Lower lobe of right lung (tissue), 2 donors: ENCODE data around the gene BCAN. TPM values are rescaled to one million over a fixed set of nuclear protein-coding genes. Genes with fewer than 3 reads are reported as not detected.

Experiments
- ATAC-seq, 2 donors: fragments of 200-7000 bp; cut with Tn5 transposase; one replicate each; pipeline ENCODE4 v1.9.1; 2020 to 2022; ENCODE audit warnings: mild to moderate bottlenecking in 2 of 2, moderate library complexity in 2 of 2
- DNase-seq: peaks from one replicate; pipeline ENCODE4 v3.0.0-alpha.2; 2020
- H3K27ac ChIP-seq: fragments of 200-600 bp; one replicate; pipeline ENCODE4 v1.8.0; 2022
- H3K27me3 ChIP-seq: fragments of 200-600 bp; one replicate; pipeline ENCODE4 v1.8.0; 2022; ENCODE audit warnings: low read depth
- H3K36me3 ChIP-seq: fragments of 200-600 bp; one replicate; pipeline ENCODE4 v1.8.0; 2022; ENCODE audit warnings: mild to moderate bottlenecking
- H3K4me1 ChIP-seq: fragments of 200-600 bp; one replicate; pipeline ENCODE4 v1.8.0; 2022
- H3K4me3 ChIP-seq: fragments of 200-600 bp; one replicate; pipeline ENCODE4 v1.8.0; 2022; ENCODE audit warnings: mild to moderate bottlenecking
- H3K9me3 ChIP-seq: fragments of 200-600 bp; one replicate; pipeline ENCODE4 v1.8.0; 2022
- CTCF ChIP-seq: fragments of 200-600 bp; IDR thresholded peaks from one replicate; pipeline ENCODE4 v1.8.0; 2022; ENCODE audit warnings: antibody characterized with exemption, mild to moderate bottlenecking
- intact Hi-C: fragments of 100-400 bp; cut with DNase I; formaldehyde crosslinking; loops from one replicate; pipeline ENCODE4 v1.11.0; 2022
- total RNA-seq: library from RNA; stranded (reverse); fragmentation: NEBNext Ultra II Directional; extraction: Animal tissue kit (Norgen Biotek cat#: 25700); gene quantifications from one replicate; pipeline ENCODE4 v1.2.1, GENCODE V29; 2021
- donor health status: DM: no; HTN: yes; CAD: no; lungs with severe emphysema.

Gene BCAN
- total RNA-seq, 1 donor from 2014 or later = not detected

DNA sequence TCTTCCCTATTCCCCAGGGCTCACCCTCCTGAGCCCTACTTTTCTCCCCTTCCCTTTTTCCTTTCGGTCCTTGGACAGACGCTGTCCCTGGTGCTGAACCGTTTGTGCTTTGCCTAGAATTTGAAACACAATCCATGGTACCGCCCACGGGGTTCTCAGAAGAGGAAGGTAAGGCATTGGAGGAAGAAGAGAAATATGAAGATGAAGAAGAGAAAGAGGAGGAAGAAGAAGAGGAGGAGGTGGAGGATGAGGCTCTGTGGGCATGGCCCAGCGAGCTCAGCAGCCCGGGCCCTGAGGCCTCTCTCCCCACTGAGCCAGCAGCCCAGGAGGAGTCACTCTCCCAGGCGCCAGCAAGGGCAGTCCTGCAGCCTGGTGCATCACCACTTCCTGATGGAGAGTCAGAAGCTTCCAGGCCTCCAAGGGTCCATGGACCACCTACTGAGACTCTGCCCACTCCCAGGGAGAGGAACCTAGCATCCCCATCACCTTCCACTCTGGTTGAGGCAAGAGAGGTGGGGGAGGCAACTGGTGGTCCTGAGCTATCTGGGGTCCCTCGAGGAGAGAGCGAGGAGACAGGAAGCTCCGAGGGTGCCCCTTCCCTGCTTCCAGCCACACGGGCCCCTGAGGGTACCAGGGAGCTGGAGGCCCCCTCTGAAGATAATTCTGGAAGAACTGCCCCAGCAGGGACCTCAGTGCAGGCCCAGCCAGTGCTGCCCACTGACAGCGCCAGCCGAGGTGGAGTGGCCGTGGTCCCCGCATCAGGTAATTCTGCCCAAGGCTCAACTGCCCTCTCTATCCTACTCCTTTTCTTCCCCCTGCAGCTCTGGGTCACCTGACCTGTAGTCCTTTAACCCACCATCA, 10.4 kb downstream of the BCAN start:
- H3K4me1 ChIP-seq = peaks cover 10% of the 10 kb centered on the region
- ATAC-seq = no peak
- no peak overlapping the region for H3K27ac ChIP-seq
- H3K27me3 ChIP-seq = peaks cover 58% of the 10 kb centered on the region
- DNase-seq = no peak
- intact Hi-C loops = no loop called here
- H3K4me3 ChIP-seq = no peak overlapping the region
- no peaks in the 10 kb centered on the region for H3K9me3 ChIP-seq
- no peaks in the 10 kb centered on the region for H3K36me3 ChIP-seq
- no peak for TF ChIP-seq CTCF

GRCh38 chr1:156652992-156653355, 11.1 kb downstream of the BCAN start:
- H3K27me3 ChIP-seq = peaks cover 52% of the 10 kb centered on the region
- ATAC-seq = no peak
- TF ChIP-seq CTCF = no peak
- no peaks in the 10 kb centered on the region for H3K9me3 ChIP-seq
- intact Hi-C loops = no loop called here
- no peaks in the 10 kb centered on the region for H3K36me3 ChIP-seq
- H3K4me1 ChIP-seq = peaks cover 16% of the 10 kb centered on the region
- H3K4me3 ChIP-seq = no peak overlapping the region
- H3K27ac ChIP-seq = no peak overlapping the region
- no peak for DNase-seq

GRCh38 chr1:156654700-156655099, 12.8 kb downstream of the BCAN start:
- Histone ChIP-seq H3K27me3 (peaks cover 44% of the 10 kb centered on the region), H3K4me3 (no peak overlapping the region), H3K9me3 (no peaks in the 10 kb centered on the region), H3K36me3 (no peaks in the 10 kb centered on the region), H3K4me1 (peaks cover 26% of the 10 kb centered on the region), H3K27ac (no peak overlapping the region)
- DNase-seq = no peak
- intact Hi-C loops = no loop called here
- TF ChIP-seq CTCF = no peak
- no peak for ATAC-seq

GRCh38 chr1:156655151-156655903, 13.4 kb downstream of the BCAN start:
- intact Hi-C loops = no loop called here

More at GRCh38 chr1:156655151-156655903, 13.4 kb downstream of the BCAN start:
- H3K9me3 ChIP-seq = no peaks in the 10 kb centered on the region
- peaks cover 44% of the 10 kb centered on the region for H3K27me3 ChIP-seq
- H3K4me1 ChIP-seq = peaks cover 32% of the 10 kb centered on the region
- no peak overlapping the region for H3K4me3 ChIP-seq
- H3K27ac ChIP-seq = no peak overlapping the region
- H3K36me3 ChIP-seq = no peaks in the 10 kb centered on the region
- TF ChIP-seq CTCF = no peak
- ATAC-seq = no peak
- no peak for DNase-seq
